Measurements from ENCODE around the gene TCAIM. TPM values are rescaled to one million over a fixed set of nuclear protein-coding genes. Genes with fewer than 3 reads are reported as not detected.
A peak's percentile ranks its signal among the peaks of the same experiment; 100 is the strongest.

TCAIM gene
- total and polyA plus RNA-seq, 9 of the 15 experiments (the other 6 are each of a cell fraction or from before 2014, with no cell fraction given), result 19.7 to 53.3 (median 36.9) TPM

DNA sequence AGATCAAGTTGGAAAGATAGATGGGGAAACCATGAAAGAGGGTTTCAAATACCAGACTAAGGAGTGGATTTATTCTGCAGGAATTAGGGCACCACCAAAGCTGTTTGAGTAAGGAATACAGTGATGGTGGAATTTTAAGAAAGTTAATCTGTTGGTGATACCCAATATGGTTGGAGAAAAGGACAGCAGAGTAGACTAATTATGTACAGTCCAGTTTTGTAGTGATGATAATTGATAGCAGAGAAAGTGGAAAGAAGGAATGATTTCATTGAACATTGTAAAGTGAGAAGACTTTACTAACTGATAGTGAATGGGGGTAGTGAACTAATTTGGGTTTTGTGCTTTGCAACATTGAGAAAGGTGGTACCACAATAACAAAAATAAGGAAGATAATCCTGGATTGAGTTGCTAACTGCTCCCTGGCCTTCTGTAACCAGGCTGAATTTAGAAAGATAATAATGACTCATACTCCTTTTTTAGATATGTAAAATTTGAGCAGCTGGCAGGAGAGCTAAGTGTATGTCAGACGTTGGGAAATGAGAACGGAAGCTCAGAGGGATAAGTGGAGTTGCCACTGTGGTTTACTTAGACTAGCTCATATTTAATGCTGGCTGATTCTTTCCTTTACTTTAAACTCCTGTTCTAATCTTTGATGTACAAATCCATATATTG lies 16.9 kb downstream of the TCAIM start (continued):
- TF ChIP-seq, protein P1, sequence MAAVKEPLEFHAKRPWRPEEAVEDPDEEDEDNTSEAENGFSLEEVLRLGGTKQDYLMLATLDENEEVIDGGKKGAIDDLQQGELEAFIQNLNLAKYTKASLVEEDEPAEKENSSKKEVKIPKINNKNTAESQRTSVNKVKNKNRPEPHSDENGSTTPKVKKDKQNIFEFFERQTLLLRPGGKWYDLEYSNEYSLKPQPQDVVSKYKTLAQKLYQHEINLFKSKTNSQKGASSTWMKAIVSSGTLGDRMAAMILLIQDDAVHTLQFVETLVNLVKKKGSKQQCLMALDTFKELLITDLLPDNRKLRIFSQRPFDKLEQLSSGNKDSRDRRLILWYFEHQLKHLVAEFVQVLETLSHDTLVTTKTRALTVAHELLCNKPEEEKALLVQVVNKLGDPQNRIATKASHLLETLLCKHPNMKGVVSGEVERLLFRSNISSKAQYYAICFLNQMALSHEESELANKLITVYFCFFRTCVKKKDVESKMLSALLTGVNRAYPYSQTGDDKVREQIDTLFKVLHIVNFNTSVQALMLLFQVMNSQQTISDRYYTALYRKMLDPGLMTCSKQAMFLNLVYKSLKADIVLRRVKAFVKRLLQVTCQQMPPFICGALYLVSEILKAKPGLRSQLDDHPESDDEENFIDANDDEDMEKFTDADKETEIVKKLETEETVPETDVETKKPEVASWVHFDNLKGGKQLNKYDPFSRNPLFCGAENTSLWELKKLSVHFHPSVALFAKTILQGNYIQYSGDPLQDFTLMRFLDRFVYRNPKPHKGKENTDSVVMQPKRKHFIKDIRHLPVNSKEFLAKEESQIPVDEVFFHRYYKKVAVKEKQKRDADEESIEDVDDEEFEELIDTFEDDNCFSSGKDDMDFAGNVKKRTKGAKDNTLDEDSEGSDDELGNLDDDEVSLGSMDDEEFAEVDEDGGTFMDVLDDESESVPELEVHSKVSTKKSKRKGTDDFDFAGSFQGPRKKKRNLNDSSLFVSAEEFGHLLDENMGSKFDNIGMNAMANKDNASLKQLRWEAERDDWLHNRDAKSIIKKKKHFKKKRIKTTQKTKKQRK (IDR thresholded peaks at IDR 0.05; ENCODE audit: borderline replicate concordance, low read depth, low read length), result no peak
- TF ChIP-seq SMARCB1 (IDR thresholded peaks at IDR 0.05; ENCODE audit: insufficient read length, low read depth), result peak; percentile 69
- TF ChIP-seq SNIP1 (IDR thresholded peaks at IDR 0.05; ENCODE audit: low read depth), result no peak
- no peak for TF ChIP-seq HNRNPK (IDR thresholded peaks at IDR 0.05; ENCODE audit: low read depth, low read length, poor library complexity, severe bottlenecking)
- TF ChIP-seq CTBP1 (IDR thresholded peaks at IDR 0.05; ENCODE audit: borderline replicate concordance), result peak; percentile 33; the same call in 1 of the 2 replicates
- TF ChIP-seq HDAC1 (IDR thresholded peaks at IDR 0.05), result peak in 1 of 2 experiments; percentile 33; a peak in 1 of 4 replicates
- peak; percentile 33; the same call in 1 of the 2 replicates for TF ChIP-seq MYBL2 (IDR thresholded peaks at IDR 0.05; ENCODE audit: low read depth)
- TF ChIP-seq MYBL2 (CRISPR knock-in tag; IDR thresholded peaks at IDR 0.05; ENCODE audit: borderline replicate concordance), result no peak
- TF ChIP-seq ZKSCAN1 (IDR thresholded peaks at IDR 0.05; ENCODE audit: low read depth, low read length), result no peak
- no peak for TF ChIP-seq ZBTB8A (IDR thresholded peaks at IDR 0.05; ENCODE audit: partially characterized antibody)
- no peak for TF ChIP-seq SRSF9 (IDR thresholded peaks at IDR 0.05; ENCODE audit: borderline replicate concordance, low read depth, low read length)
- TF ChIP-seq, protein P2, sequence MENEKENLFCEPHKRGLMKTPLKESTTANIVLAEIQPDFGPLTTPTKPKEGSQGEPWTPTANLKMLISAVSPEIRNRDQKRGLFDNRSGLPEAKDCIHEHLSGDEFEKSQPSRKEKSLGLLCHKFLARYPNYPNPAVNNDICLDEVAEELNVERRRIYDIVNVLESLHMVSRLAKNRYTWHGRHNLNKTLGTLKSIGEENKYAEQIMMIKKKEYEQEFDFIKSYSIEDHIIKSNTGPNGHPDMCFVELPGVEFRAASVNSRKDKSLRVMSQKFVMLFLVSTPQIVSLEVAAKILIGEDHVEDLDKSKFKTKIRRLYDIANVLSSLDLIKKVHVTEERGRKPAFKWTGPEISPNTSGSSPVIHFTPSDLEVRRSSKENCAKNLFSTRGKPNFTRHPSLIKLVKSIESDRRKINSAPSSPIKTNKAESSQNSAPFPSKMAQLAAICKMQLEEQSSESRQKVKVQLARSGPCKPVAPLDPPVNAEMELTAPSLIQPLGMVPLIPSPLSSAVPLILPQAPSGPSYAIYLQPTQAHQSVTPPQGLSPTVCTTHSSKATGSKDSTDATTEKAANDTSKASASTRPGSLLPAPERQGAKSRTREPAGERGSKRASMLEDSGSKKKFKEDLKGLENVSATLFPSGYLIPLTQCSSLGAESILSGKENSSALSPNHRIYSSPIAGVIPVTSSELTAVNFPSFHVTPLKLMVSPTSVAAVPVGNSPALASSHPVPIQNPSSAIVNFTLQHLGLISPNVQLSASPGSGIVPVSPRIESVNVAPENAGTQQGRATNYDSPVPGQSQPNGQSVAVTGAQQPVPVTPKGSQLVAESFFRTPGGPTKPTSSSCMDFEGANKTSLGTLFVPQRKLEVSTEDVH (IDR thresholded peaks at IDR 0.05; ENCODE audit: low read depth, partially characterized antibody), result no peak
- no peak for TF ChIP-seq CBFB (CRISPR knock-in tag; IDR thresholded peaks at IDR 0.05)
- TF ChIP-seq CSDE1 (IDR thresholded peaks at IDR 0.05), result no peak
- TF ChIP-seq, protein P3, sequence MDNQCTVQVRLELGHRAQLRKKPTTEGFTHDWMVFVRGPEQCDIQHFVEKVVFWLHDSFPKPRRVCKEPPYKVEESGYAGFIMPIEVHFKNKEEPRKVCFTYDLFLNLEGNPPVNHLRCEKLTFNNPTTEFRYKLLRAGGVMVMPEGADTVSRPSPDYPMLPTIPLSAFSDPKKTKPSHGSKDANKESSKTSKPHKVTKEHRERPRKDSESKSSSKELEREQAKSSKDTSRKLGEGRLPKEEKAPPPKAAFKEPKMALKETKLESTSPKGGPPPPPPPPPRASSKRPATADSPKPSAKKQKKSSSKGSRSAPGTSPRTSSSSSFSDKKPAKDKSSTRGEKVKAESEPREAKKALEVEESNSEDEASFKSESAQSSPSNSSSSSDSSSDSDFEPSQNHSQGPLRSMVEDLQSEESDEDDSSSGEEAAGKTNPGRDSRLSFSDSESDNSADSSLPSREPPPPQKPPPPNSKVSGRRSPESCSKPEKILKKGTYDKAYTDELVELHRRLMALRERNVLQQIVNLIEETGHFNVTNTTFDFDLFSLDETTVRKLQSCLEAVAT (IDR thresholded peaks at IDR 0.05), result no peak
- no peak for TF ChIP-seq PURB (CRISPR knock-in tag; IDR thresholded peaks at IDR 0.05; ENCODE audit: low read depth)
- TF ChIP-seq LARP7 (IDR thresholded peaks at IDR 0.05), result no peak
- TF ChIP-seq PYGO2 (tag; IDR thresholded peaks at IDR 0.05), result no peak
- 0 out of 4 replicates have a peak, but pooled peaks of 1 of the 2 experiments have one; percentile 12 for TF ChIP-seq RCOR1 (IDR thresholded peaks at IDR 0.05; ENCODE audit: borderline replicate concordance in 1 of 2, low read depth in 2 of 2, low read length in 2 of 2)

All from K562 (cell line).